ENCODE measurements around the gene NT5E.

DNA sequence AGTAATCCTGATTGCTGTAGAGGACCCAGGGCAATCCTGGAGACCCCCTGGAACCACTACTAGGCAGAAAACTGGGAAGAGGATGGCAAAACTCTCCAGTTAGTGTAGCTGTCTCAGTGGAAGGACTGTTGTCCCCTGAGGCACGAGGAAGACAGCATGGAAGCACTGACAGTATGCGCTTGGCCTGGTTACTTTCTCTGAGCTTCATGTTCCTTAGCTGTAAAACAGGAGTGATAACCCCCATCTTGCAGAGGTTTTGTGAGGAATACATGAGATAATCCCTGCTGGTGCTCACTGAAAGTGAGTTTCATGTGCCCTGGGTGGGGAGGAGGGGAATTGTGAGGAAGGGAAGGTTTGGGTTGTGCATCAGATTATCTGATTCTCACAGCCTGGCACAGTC lies 3.2 kb downstream of the NT5E start:
- TF ChIP-seq, protein P1, sequence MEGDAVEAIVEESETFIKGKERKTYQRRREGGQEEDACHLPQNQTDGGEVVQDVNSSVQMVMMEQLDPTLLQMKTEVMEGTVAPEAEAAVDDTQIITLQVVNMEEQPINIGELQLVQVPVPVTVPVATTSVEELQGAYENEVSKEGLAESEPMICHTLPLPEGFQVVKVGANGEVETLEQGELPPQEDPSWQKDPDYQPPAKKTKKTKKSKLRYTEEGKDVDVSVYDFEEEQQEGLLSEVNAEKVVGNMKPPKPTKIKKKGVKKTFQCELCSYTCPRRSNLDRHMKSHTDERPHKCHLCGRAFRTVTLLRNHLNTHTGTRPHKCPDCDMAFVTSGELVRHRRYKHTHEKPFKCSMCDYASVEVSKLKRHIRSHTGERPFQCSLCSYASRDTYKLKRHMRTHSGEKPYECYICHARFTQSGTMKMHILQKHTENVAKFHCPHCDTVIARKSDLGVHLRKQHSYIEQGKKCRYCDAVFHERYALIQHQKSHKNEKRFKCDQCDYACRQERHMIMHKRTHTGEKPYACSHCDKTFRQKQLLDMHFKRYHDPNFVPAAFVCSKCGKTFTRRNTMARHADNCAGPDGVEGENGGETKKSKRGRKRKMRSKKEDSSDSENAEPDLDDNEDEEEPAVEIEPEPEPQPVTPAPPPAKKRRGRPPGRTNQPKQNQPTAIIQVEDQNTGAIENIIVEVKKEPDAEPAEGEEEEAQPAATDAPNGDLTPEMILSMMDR (IDR thresholded peaks at IDR 0.05) = no peak
- no peak for TF ChIP-seq POLR2A (IDR thresholded peaks at IDR 0.05)
